Lower leg skin (tissue), 3 donors: ENCODE measurements around the gene CALHM2.

Experiments used
- POLR2A ChIP-seq, 2 donors: fragments of 450-650 bp; IDR thresholded peaks; one replicate each; pipeline ENCODE4 v1.6.1; 2016 to 2017; ENCODE audit warnings: antibody characterized with exemption in 2 of 2, mild to moderate bottlenecking in 1 of 2, moderate library complexity in 1 of 2
- TF ChIP-seq, protein P1 (sequence below), 3 donors: fragments of 450-650 bp; IDR thresholded peaks; one replicate each; pipeline ENCODE4 v1.5.1; 2016; ENCODE audit warnings: antibody characterized with exemption in 3 of 3, mild to moderate bottlenecking in 3 of 3, moderate library complexity in 2 of 3

DNA sequence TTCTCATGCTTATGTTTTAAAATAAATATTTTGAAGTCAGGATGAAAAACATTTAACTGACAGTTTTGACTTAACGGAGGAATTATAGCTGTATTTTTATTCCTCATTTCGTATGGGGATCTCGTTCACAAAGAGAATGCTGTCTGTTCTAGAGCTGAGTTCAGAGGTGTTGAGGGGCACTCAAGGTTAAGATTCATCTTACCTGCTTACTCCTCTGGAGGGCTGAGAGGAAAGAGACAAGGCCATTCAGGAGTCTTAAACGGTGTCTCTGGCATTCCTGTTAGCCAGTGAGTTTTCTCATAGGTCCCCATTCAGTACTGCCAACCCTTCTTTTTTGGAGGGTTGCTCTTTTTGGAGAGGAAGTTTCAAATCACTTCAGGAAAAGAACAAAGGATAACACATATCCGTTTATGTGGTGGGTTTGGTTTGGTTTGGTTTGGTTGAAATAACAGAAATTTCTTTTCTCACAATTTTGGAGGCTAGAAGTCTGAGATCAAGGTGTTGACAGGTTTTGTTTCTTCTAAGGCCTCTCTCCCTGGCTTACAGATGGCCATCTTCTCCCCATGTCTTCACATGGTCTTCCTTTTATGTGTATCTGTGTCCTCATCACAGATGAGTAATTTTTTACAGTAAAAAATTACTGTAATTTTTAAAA is 23.1 kb downstream of the CALHM2 start:
- TF ChIP-seq POLR2A (IDR thresholded peaks at IDR 0.05), result no peak
- TF ChIP-seq, protein P1, sequence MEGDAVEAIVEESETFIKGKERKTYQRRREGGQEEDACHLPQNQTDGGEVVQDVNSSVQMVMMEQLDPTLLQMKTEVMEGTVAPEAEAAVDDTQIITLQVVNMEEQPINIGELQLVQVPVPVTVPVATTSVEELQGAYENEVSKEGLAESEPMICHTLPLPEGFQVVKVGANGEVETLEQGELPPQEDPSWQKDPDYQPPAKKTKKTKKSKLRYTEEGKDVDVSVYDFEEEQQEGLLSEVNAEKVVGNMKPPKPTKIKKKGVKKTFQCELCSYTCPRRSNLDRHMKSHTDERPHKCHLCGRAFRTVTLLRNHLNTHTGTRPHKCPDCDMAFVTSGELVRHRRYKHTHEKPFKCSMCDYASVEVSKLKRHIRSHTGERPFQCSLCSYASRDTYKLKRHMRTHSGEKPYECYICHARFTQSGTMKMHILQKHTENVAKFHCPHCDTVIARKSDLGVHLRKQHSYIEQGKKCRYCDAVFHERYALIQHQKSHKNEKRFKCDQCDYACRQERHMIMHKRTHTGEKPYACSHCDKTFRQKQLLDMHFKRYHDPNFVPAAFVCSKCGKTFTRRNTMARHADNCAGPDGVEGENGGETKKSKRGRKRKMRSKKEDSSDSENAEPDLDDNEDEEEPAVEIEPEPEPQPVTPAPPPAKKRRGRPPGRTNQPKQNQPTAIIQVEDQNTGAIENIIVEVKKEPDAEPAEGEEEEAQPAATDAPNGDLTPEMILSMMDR (IDR thresholded peaks at IDR 0.05), result no peak
